ENCODE data around the gene ZNF574. TPM values are rescaled to one million over a fixed set of nuclear protein-coding genes. Genes with fewer than 3 reads are reported as not detected.

Gene ZNF574
- total RNA-seq, 1 experiment from 2014 or later, result 22.4 TPM

DNA sequence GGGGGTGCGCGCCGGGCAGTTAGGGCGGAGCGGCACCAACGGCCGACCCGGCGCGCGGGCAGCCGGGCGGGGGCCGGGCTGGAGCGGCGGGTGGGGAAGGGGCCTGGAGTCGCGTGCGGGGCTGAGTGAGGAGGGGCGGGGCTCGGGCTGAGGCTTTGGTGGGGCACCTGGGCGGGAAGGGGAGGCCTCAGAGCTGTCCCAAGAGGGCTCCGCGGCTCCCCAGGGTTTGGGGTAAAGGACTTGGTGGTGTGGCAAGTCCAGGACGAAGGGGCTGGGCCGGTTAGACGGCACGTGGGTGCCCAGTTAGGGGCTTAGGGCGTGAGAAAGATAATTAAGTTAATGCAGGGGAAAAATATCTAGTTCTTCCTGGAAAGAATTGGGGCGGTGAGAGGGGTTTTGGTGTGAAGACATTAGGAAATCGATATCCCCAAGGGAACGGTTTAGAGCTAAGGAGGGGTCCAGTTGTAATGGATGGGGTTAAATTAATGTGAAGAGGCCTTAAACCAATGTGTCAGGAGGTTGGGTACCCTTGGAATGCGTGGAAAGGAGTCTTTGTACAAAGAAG, 496 bp downstream of the ZNF574 start:
- TF ChIP-seq, protein P1, sequence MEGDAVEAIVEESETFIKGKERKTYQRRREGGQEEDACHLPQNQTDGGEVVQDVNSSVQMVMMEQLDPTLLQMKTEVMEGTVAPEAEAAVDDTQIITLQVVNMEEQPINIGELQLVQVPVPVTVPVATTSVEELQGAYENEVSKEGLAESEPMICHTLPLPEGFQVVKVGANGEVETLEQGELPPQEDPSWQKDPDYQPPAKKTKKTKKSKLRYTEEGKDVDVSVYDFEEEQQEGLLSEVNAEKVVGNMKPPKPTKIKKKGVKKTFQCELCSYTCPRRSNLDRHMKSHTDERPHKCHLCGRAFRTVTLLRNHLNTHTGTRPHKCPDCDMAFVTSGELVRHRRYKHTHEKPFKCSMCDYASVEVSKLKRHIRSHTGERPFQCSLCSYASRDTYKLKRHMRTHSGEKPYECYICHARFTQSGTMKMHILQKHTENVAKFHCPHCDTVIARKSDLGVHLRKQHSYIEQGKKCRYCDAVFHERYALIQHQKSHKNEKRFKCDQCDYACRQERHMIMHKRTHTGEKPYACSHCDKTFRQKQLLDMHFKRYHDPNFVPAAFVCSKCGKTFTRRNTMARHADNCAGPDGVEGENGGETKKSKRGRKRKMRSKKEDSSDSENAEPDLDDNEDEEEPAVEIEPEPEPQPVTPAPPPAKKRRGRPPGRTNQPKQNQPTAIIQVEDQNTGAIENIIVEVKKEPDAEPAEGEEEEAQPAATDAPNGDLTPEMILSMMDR (IDR thresholded peaks at IDR 0.05; ENCODE audit: insufficient read depth in 1 of 2, low read depth in 1 of 2, low read length in 1 of 2, severe bottlenecking in 1 of 2, unreplicated experiment in 1 of 2), result no peak
- BruUV-seq (replicated peaks), result no TSS peak
- H3K4me1 Mint-ChIP-seq (ENCODE audit: low read depth, unreplicated experiment), result peaks cover 23% of the 10 kb centered on the region
- intact Hi-C loops (cut with micrococcal nuclease; ENCODE audit: unreplicated experiment), result loop anchor here (5.0 kb wide), 1 partner anchor 194 kb away; the partner anchor contains the start of gene ARHGEF1
- H3K27ac Mint-ChIP-seq (ENCODE audit: unreplicated experiment), result peak overlapping the region; percentile 99
- no peaks in the 10 kb centered on the region for H3K9me3 Mint-ChIP-seq (ENCODE audit: unreplicated experiment)
- Histone ChIP-seq H3K4me3 (ENCODE audit: low read depth, low read length) (peak overlapping the region; percentile 92), H3K27me3 (replicated peaks; ENCODE audit: control insufficient read depth, insufficient read depth, low read length) (no peaks in the 10 kb centered on the region), H3K4me1 (peaks cover 13% of the 10 kb centered on the region), H3K36me3 (ENCODE audit: control insufficient read depth, insufficient read depth, low read length) (peaks cover 5% of the 10 kb centered on the region), H3K9me3 (no peaks in the 10 kb centered on the region)
- POLR2A ChIA-PET, result interaction anchor here (0.6 to 1.6 kb wide), 8 partner anchors 23 to 713 kb away, joined by 3 to 8 read pairs (median 4); partner anchors contain the start of gene RABAC1
- peak overlapping the region; percentile 92 for H3K4me3 Mint-ChIP-seq (ENCODE audit: unreplicated experiment)
- CTCF ChIA-PET, result interaction anchor here (1.0 kb wide), 3 partner anchors 41 to 370 kb away, joined by 3 to 6 read pairs (median 4); no protein-coding TSS in a partner anchor
- H3K27me3 Mint-ChIP-seq (ENCODE audit: insufficient read depth, unreplicated experiment), result no peaks in the 10 kb centered on the region
- peaks cover 43% of the 10 kb centered on the region for H3K36me3 Mint-ChIP-seq (ENCODE audit: insufficient read depth, unreplicated experiment)
- DNase-seq, result peak in 1 of 2 experiments; percentile 64

DNA sequence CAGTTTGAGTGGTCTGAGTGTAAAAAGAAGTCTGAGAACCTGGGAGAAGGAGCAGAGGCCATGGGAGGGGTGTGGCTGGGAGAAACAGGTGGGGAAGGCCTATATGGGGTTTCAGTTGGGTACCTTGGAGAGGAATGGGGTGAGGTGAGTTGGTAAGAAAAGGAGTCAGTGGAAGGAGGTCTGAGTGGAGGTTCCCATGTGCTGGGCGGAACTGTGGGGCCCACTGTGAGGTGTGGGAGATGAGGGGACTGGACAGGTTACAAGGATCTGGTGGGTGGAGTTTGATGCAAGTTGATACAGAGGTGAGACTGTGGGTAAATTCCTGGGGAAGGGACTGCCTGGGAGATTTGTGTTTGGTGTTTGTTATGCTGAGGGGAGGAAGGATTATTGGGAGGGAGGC, 2.1 kb downstream of the ZNF574 start:
- Histone ChIP-seq H3K27me3 (replicated peaks; ENCODE audit: control insufficient read depth, insufficient read depth, low read length) (no peaks in the 10 kb centered on the region), H3K4me1 (peaks cover 20% of the 10 kb centered on the region), H3K9me3 (no peaks in the 10 kb centered on the region), H3K36me3 (ENCODE audit: control insufficient read depth, insufficient read depth, low read length) (peaks cover 5% of the 10 kb centered on the region), H3K4me3 (ENCODE audit: low read depth, low read length) (no peak overlapping the region)
- Mint-ChIP-seq H3K4me3 (ENCODE audit: unreplicated experiment) (peak overlapping the region; percentile 92), H3K36me3 (ENCODE audit: insufficient read depth, unreplicated experiment) (peaks cover 54% of the 10 kb centered on the region), H3K27me3 (ENCODE audit: insufficient read depth, unreplicated experiment) (no peaks in the 10 kb centered on the region), H3K4me1 (ENCODE audit: low read depth, unreplicated experiment) (peaks cover 35% of the 10 kb centered on the region), H3K27ac (ENCODE audit: unreplicated experiment) (peak overlapping the region; percentile 99), H3K9me3 (ENCODE audit: unreplicated experiment) (no peaks in the 10 kb centered on the region)
- TF ChIP-seq, protein P1 (IDR thresholded peaks at IDR 0.05; ENCODE audit: insufficient read depth in 1 of 2, low read depth in 1 of 2, low read length in 1 of 2, severe bottlenecking in 1 of 2, unreplicated experiment in 1 of 2), result no peak
- intact Hi-C loops (cut with micrococcal nuclease; ENCODE audit: unreplicated experiment), result loop anchor here (5.0 kb wide), 1 partner anchor 196 kb away; the partner anchor contains the start of gene ARHGEF1
- ChIA-PET CTCF (interaction anchor here (0.6 kb wide), 1 partner anchor 771 kb away, joined by 3 read pairs; no protein-coding TSS in a partner anchor), POLR2A (no interaction called here)
- DNase-seq, result no peak
- no TSS peak for BruUV-seq (replicated peaks)

DNA sequence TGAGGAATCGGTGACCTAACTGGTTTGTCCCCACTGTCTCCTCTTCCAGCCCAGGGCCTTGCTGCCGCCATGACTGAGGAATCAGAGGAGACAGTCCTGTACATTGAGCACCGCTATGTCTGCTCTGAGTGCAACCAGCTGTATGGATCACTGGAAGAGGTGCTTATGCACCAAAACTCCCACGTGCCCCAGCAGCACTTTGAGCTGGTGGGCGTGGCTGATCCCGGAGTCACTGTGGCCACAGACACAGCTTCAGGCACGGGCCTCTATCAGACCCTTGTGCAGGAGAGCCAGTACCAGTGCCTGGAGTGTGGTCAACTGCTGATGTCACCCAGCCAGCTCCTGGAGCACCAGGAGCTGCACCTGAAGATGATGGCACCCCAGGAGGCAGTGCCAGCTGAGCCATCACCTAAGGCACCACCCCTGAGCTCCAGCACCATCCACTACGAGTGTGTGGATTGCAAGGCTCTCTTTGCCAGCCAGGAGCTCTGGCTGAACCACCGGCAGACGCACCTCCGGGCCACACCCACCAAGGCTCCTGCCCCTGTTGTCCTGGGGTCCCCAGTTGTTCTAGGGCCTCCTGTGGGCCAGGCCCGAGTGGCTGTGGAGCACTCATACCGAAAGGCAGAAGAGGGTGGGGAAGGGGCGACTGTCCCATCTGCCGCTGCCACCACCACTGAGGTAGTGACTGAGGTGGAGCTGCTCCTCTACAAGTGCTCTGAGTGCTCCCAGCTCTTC, 2.7 kb downstream of the ZNF574 start:
- no peaks in the 10 kb centered on the region for H3K9me3 Mint-ChIP-seq (ENCODE audit: unreplicated experiment)
- DNase-seq, result no peak
- ChIA-PET CTCF (no interaction called here), POLR2A (no interaction called here)
- TF ChIP-seq, protein P1 (IDR thresholded peaks at IDR 0.05; ENCODE audit: insufficient read depth in 1 of 2, low read depth in 1 of 2, low read length in 1 of 2, severe bottlenecking in 1 of 2, unreplicated experiment in 1 of 2), result no peak
- H3K9me3 ChIP-seq, result no peaks in the 10 kb centered on the region
- H3K4me1 ChIP-seq, result peaks cover 20% of the 10 kb centered on the region
- TSS peak; percentile 7 for BruUV-seq (replicated peaks)
- no peaks in the 10 kb centered on the region for H3K27me3 ChIP-seq (replicated peaks; ENCODE audit: control insufficient read depth, insufficient read depth, low read length)
- peak overlapping the region; percentile 99 for H3K27ac Mint-ChIP-seq (ENCODE audit: unreplicated experiment)
- H3K4me3 ChIP-seq (ENCODE audit: low read depth, low read length), result no peak overlapping the region
- H3K27me3 Mint-ChIP-seq (ENCODE audit: insufficient read depth, unreplicated experiment), result no peaks in the 10 kb centered on the region
- H3K36me3 ChIP-seq (ENCODE audit: control insufficient read depth, insufficient read depth, low read length), result peaks cover 5% of the 10 kb centered on the region
- H3K4me3 Mint-ChIP-seq (ENCODE audit: unreplicated experiment), result peak overlapping the region; percentile 92
- H3K4me1 Mint-ChIP-seq (ENCODE audit: low read depth, unreplicated experiment), result peaks cover 35% of the 10 kb centered on the region
- intact Hi-C loops (cut with micrococcal nuclease; ENCODE audit: unreplicated experiment), result loop anchor here (5.0 kb wide), 1 partner anchor 196 kb away; the partner anchor contains the start of gene ARHGEF1
- peaks cover 57% of the 10 kb centered on the region for H3K36me3 Mint-ChIP-seq (ENCODE audit: insufficient read depth, unreplicated experiment)

Measured in Caco-2 (cell line).